Osteoblast (primary cell): ENCODE data around the gene PDZRN3. TPM values are rescaled to one million over a fixed set of nuclear protein-coding genes. Genes with fewer than 3 reads are reported as not detected.

ENCODE experiments used
- DNase-seq: peaks from one replicate; pipeline ENCODE4 v3.0.0; 2011; ENCODE audit warnings: low spot score, mixed read lengths; ENCODE audit not compliant: insufficient read length; ENCODE audit errors: missing footprints
- H2AFZ ChIP-seq: 2 replicates; pipeline ENCODE4 v1.6.0; 2011; ENCODE audit warnings: mild to moderate bottlenecking, low read length
- H3K27ac ChIP-seq: 2 replicates; pipeline ENCODE4 v1.5.1; 2011; ENCODE audit warnings: mild to moderate bottlenecking, low read depth, low read length, moderate library complexity
- H3K27me3 ChIP-seq: 2 replicates; pipeline ENCODE4 v1.6.0; 2012; ENCODE audit warnings: mild to moderate bottlenecking, control low read depth, inconsistent platforms, low read length, moderate library complexity; ENCODE audit not compliant: insufficient read depth
- H3K36me3 ChIP-seq: 2 replicates; pipeline ENCODE4 v1.5.1; 2011; ENCODE audit warnings: mild to moderate bottlenecking, low read length, control low read depth, moderate library complexity; ENCODE audit not compliant: insufficient read depth
- H3K4me1 ChIP-seq: 2 replicates; pipeline ENCODE4 v1.5.1; 2011; ENCODE audit warnings: mild to moderate bottlenecking, low read length, control low read depth, moderate library complexity; ENCODE audit not compliant: insufficient read depth
- H3K4me2 ChIP-seq: 2 replicates; pipeline ENCODE4 v1.6.0; 2011; ENCODE audit warnings: mild to moderate bottlenecking, low read length; ENCODE audit not compliant: insufficient read depth
- H3K4me3 ChIP-seq: fragments of 200-600 bp; sonication (generic); 3 replicates; pipeline ENCODE4 v1.5.1; 2012; ENCODE audit warnings: mild to moderate bottlenecking, low read length, inconsistent platforms; ENCODE audit not compliant: insufficient read depth
- H3K79me2 ChIP-seq: 2 replicates; pipeline ENCODE4 v1.6.0; 2012; ENCODE audit warnings: mild to moderate bottlenecking, low read length, control low read depth, inconsistent platforms; ENCODE audit not compliant: insufficient read depth
- H3K9me3 ChIP-seq: 2 replicates; pipeline ENCODE4 v1.5.1; 2011; ENCODE audit warnings: low read depth, low read length, control low read depth
- H4K20me1 ChIP-seq: 2 replicates; pipeline ENCODE4 v1.6.0; 2012; ENCODE audit warnings: mild to moderate bottlenecking, low read length, control low read depth; ENCODE audit not compliant: insufficient read depth
- small RNA-seq: library from RNA; depleted of rRNA; stranded (forward); fragments of <200 nt; gene quantifications from one replicate; pipeline ENCODE3, GENCODE V24; 2012
- total RNA-seq: library from RNA; depleted of rRNA; stranded (reverse); fragments of >200 nt; gene quantifications from 2 replicates; pipeline ENCODE4 v1.2.3, GENCODE V29; 2012
- TF ChIP-seq, protein P1 (sequence below): IDR thresholded peaks from 2 replicates; pipeline ENCODE4 v1.5.1; 2011; ENCODE audit warnings: mild to moderate bottlenecking, low read depth, low read length, moderate library complexity; ENCODE audit errors: extremely low read depth

The PDZRN3 gene
- total RNA-seq, 1 donor = 26.4 TPM

DNA sequence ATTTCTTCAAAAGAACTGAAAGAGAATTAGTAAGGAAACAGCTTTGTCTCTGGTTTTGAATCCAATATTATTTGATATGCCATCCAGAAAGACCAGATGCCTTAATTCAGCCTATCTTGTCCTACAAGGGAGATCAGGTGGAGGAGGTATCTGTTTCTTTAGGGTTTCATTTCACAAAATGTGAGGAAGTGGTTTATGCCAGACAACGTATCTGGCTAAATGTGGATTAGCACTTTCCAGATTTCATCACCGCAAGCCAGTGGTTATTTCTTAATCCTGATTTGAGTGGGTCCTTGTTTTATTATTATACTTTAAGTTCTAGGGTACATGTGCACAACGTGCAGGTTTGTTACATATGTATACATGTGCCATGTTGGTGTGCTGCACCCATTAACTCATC lies 292.2 kb downstream of the PDZRN3 start:
- Histone ChIP-seq H3K4me2 (no peak overlapping the region), H4K20me1 (no peaks in the 10 kb centered on the region), H3K79me2 (no peaks in the 10 kb centered on the region), H3K27ac (no peak overlapping the region), H2AFZ (no peak overlapping the region), H3K36me3 (no peaks in the 10 kb centered on the region), H3K4me3 (no peak overlapping the region), H3K4me1 (no peaks in the 10 kb centered on the region), H3K27me3 (peaks cover 3% of the 10 kb centered on the region), H3K9me3 (no peaks in the 10 kb centered on the region)
- TF ChIP-seq, protein P1, sequence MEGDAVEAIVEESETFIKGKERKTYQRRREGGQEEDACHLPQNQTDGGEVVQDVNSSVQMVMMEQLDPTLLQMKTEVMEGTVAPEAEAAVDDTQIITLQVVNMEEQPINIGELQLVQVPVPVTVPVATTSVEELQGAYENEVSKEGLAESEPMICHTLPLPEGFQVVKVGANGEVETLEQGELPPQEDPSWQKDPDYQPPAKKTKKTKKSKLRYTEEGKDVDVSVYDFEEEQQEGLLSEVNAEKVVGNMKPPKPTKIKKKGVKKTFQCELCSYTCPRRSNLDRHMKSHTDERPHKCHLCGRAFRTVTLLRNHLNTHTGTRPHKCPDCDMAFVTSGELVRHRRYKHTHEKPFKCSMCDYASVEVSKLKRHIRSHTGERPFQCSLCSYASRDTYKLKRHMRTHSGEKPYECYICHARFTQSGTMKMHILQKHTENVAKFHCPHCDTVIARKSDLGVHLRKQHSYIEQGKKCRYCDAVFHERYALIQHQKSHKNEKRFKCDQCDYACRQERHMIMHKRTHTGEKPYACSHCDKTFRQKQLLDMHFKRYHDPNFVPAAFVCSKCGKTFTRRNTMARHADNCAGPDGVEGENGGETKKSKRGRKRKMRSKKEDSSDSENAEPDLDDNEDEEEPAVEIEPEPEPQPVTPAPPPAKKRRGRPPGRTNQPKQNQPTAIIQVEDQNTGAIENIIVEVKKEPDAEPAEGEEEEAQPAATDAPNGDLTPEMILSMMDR = no peak
- no peak for DNase-seq

Small RNA genes lying within 50 kb of the gene (small RNA-seq; reads per million reads assigned to genes)
- gene RNU7-119P = not detected
